H9 (cell line): ENCODE data around the gene ST14. TPM values are rescaled to one million over a fixed set of nuclear protein-coding genes. Genes with fewer than 3 reads are reported as not detected.
"Not testable (repeated sequence)": the region's sequence is repeated elsewhere in the genome, so short reads cannot be mapped to it uniquely, and the experiment has no call there.

Experiments
- DNase-seq: peaks from one replicate; pipeline ENCODE4 v3.0.0-alpha.2; 2017
- H2AFZ ChIP-seq: one replicate; pipeline ENCODE4 v1.6.1; 2013; ENCODE audit warnings: mild to moderate bottlenecking, low read length, control low read depth, moderate library complexity
- H2AK5ac ChIP-seq: 2 replicates; pipeline ENCODE4 v1.6.1; 2013; ENCODE audit warnings: low read length, control low read depth, mixed read lengths; ENCODE audit not compliant: insufficient read length
- H2BK120ac ChIP-seq: one replicate; pipeline ENCODE4 v1.6.1; 2013; ENCODE audit warnings: low read depth, mild to moderate bottlenecking, low read length, control low read depth, inconsistent platforms; ENCODE audit not compliant: poor library complexity, severe bottlenecking
- H2BK12ac ChIP-seq: 2 replicates; pipeline ENCODE4 v1.6.1; 2013; ENCODE audit warnings: low read length, control low read depth, mixed read lengths, low read depth; ENCODE audit not compliant: insufficient read length
- H2BK15ac ChIP-seq: 2 replicates; pipeline ENCODE4 v1.6.1; 2013; ENCODE audit warnings: low read depth, low read length, control low read depth
- H2BK20ac ChIP-seq: one replicate; pipeline ENCODE4 v1.6.1; 2013; ENCODE audit warnings: low read depth, mild to moderate bottlenecking, low read length, control low read depth, inconsistent platforms; ENCODE audit not compliant: poor library complexity, severe bottlenecking
- H2BK5ac ChIP-seq: 2 replicates; pipeline ENCODE4 v1.6.1; 2013; ENCODE audit warnings: low read length, control low read depth, mixed read lengths; ENCODE audit not compliant: insufficient read length
- H3K14ac ChIP-seq: 2 replicates; pipeline ENCODE4 v1.6.1; 2013; ENCODE audit warnings: low read length, control low read depth; ENCODE audit not compliant: insufficient read depth
- H3K18ac ChIP-seq: 2 replicates; pipeline ENCODE4 v1.6.1; 2013; ENCODE audit warnings: low read depth, mild to moderate bottlenecking, mixed read lengths, low read length, control low read depth; ENCODE audit not compliant: insufficient read length
- H3K23ac ChIP-seq: 2 replicates; pipeline ENCODE4 v1.6.1; 2013; ENCODE audit warnings: low read length, control low read depth, mixed read lengths, low read depth; ENCODE audit not compliant: insufficient read length
- H3K23me2 ChIP-seq: 2 replicates; pipeline ENCODE4 v1.6.1; 2013; ENCODE audit warnings: low read depth, mild to moderate bottlenecking, mixed read lengths, low read length, control low read depth; ENCODE audit not compliant: insufficient read length, poor library complexity, severe bottlenecking
- H3K27ac ChIP-seq: 2 replicates; pipeline ENCODE4 v1.5.1; 2013; ENCODE audit warnings: low read length, control low read depth, mixed read lengths, low read depth; ENCODE audit not compliant: insufficient read length
- H3K27me3 ChIP-seq: 2 replicates; pipeline ENCODE4 v1.6.1; 2013; ENCODE audit warnings: low read length, control low read depth, inconsistent platforms; ENCODE audit not compliant: insufficient read depth
- H3K4ac ChIP-seq: 2 replicates; pipeline ENCODE4 v1.6.1; 2013; ENCODE audit warnings: low read depth, mild to moderate bottlenecking, control low read depth, inconsistent platforms, low read length, moderate library complexity
- H3K4me1 ChIP-seq: 2 replicates; pipeline ENCODE4 v1.6.1; 2013; ENCODE audit warnings: low read length, control low read depth, inconsistent platforms; ENCODE audit not compliant: insufficient read depth
- H3K4me2 ChIP-seq: 2 replicates; pipeline ENCODE4 v1.6.1; 2013; ENCODE audit warnings: low read length, control low read depth, mixed read lengths; ENCODE audit not compliant: insufficient read length, insufficient read depth
- H3K56ac ChIP-seq: 2 replicates; pipeline ENCODE4 v1.6.1; 2013; ENCODE audit warnings: low read depth, mild to moderate bottlenecking, mixed read lengths, low read length, control low read depth; ENCODE audit not compliant: insufficient read length
- H3K79me1 ChIP-seq: 2 replicates; pipeline ENCODE4 v1.6.1; 2013; ENCODE audit warnings: low read depth, mild to moderate bottlenecking, moderate library complexity, low read length, control low read depth, inconsistent platforms; ENCODE audit not compliant: insufficient read depth, poor library complexity, severe bottlenecking
- H3K79me2 ChIP-seq: 2 replicates; pipeline ENCODE4 v1.6.1; 2013; ENCODE audit warnings: low read length, control low read depth, inconsistent platforms; ENCODE audit not compliant: insufficient read depth
- H3K9ac ChIP-seq: 2 replicates; pipeline ENCODE4 v1.6.1; 2013; ENCODE audit warnings: low read length, control low read depth, mixed read lengths; ENCODE audit not compliant: insufficient read length; ENCODE audit errors: extremely low read depth
- H3K9me3 ChIP-seq: one replicate; pipeline ENCODE4 v1.6.1; 2013; ENCODE audit warnings: low read depth, low read length, inconsistent platforms; ENCODE audit not compliant: control insufficient read depth
- H3T11ph ChIP-seq: one replicate; pipeline ENCODE4 v1.6.1; 2013; ENCODE audit warnings: mild to moderate bottlenecking, low read length, control low read depth, inconsistent platforms
- H4K20me1 ChIP-seq: one replicate; pipeline ENCODE4 v1.6.1; 2013; ENCODE audit not compliant: control insufficient read depth, insufficient read length, insufficient read depth
- H4K5ac ChIP-seq: 2 replicates; pipeline ENCODE4 v1.6.1; 2013; ENCODE audit warnings: low read depth, mild to moderate bottlenecking, mixed read lengths, low read length, control low read depth; ENCODE audit not compliant: insufficient read length
- H4K8ac ChIP-seq: replicated peaks from 2 replicates; pipeline ENCODE4 v1.6.1; 2013; ENCODE audit warnings: low read length, control low read depth, mixed read lengths, low read depth; ENCODE audit not compliant: insufficient read length
- H4K91ac ChIP-seq: 2 replicates; pipeline ENCODE4 v1.6.1; 2013; ENCODE audit warnings: low read depth, mild to moderate bottlenecking, moderate library complexity, mixed read lengths, low read length, control low read depth; ENCODE audit not compliant: insufficient read length
- H3K27ac Mint-ChIP-seq, 3 experiments: 2 replicates in 2 of 3; 3 replicates in 1 of 3; pipeline ENCODE4 v1.8.0; 2020 to 2021; ENCODE audit warnings: mixed read lengths in 3 of 3, mild to moderate bottlenecking in 1 of 3, moderate library complexity in 1 of 3
- H3K27me3 Mint-ChIP-seq: 2 replicates; pipeline ENCODE4 v1.8.0; 2021; ENCODE audit warnings: low read depth, mild to moderate bottlenecking, moderate library complexity, mixed read lengths
- H3K36me3 Mint-ChIP-seq, 3 experiments: 2 replicates in 2 of 3; 3 replicates in 1 of 3; pipeline ENCODE4 v1.8.0; 2020 to 2021; ENCODE audit warnings: low read depth in 3 of 3, mixed read lengths in 3 of 3; ENCODE audit not compliant: insufficient read depth in 1 of 3
- H3K4me1 Mint-ChIP-seq, 2 experiments: 2 replicates each; pipeline ENCODE4 v1.8.0; 2020; ENCODE audit warnings: mixed read lengths in 2 of 2
- H3K4me3 Mint-ChIP-seq, 2 experiments: 2 replicates in 1 of 2; 3 replicates in 1 of 2; pipeline ENCODE4 v1.8.0; 2020 to 2021; ENCODE audit warnings: mild to moderate bottlenecking in 2 of 2, mixed read lengths in 2 of 2, moderate library complexity in 1 of 2
- H3K9me3 Mint-ChIP-seq, 2 experiments: 2 replicates in 1 of 2; 3 replicates in 1 of 2; pipeline ENCODE4 v1.8.0; 2020; ENCODE audit warnings: mild to moderate bottlenecking in 2 of 2, mixed read lengths in 2 of 2, moderate library complexity in 1 of 2
- WGBS: extraction: QIAGEN DNeasy Blood & Tissue Kit; methylation state at CpG from one replicate; pipeline ENCODE4 v1.1.7; 2013; ENCODE audit warnings: missing lambda C conversion rate, low lambda C conversion rate, mixed read lengths; ENCODE audit not compliant: insufficient read length; ENCODE audit errors: extremely low coverage; 5-methylcytosine and 5-hydroxymethylcytosine counted together
- total RNA-seq: library from RNA; stranded (reverse); gene quantifications from 2 replicates; pipeline ENCODE4 v1.2.1, GENCODE V29; 2021

Gene ST14
- total RNA-seq, 1 experiment from 2014 or later = 22.4 TPM

- not testable (repeated sequence) for H2BK12ac ChIP-seq, H3K23ac ChIP-seq, H2BK20ac ChIP-seq, H2BK120ac ChIP-seq, H3K79me1 ChIP-seq, H3K27me3 Mint-ChIP-seq, H3K9ac ChIP-seq, H2AFZ ChIP-seq, H3K4me2 ChIP-seq, H3K14ac ChIP-seq, H4K8ac ChIP-seq, H3K79me2 ChIP-seq, DNase-seq, H4K20me1 ChIP-seq, H3K4me1 Mint-ChIP-seq, H3K23me2 ChIP-seq, H3K27ac ChIP-seq, H3K9me3 ChIP-seq, H3K56ac ChIP-seq, H3K4ac ChIP-seq, H2BK15ac ChIP-seq, H3K4me1 ChIP-seq, H4K91ac ChIP-seq, H3K9me3 Mint-ChIP-seq, H3T11ph ChIP-seq, H4K5ac ChIP-seq, H3K27me3 ChIP-seq, H2AK5ac ChIP-seq, H2BK5ac ChIP-seq, H3K4me3 Mint-ChIP-seq, H3K18ac ChIP-seq
- Mint-ChIP-seq H3K27ac (peak overlapping the region in 1 of 3 experiments; percentile 61; a peak in 1 of 7 replicates), H3K36me3 (peaks cover 9 to 43% (median 31%) of the 10 kb centered on the region in 3 experiments; a peak in 6 of 7 replicates)
- no CpG with 5 or more reads among the region's 3 CpGs for WGBS
These were observed 74.3 kb downstream of the ST14 start for GRCh38 chr11:130233888-130234287.
